Memory B cell (primary cell): ENCODE results near the gene CCDC106.

ENCODE experiments used
- ATAC-seq: fragments of 150-1000 bp; cut with Tn5 transposase; 2 replicates; pipeline ENCODE4 v1.10.0; 2021; ENCODE audit warnings: low read depth, mild to moderate bottlenecking, moderate library complexity
- DNase-seq, 2 donors: peaks; one replicate each; pipeline ENCODE4 v3.0.0; 2022; ENCODE audit warnings: low spot score in 2 of 2
- H3K27ac Mint-ChIP-seq: one replicate; pipeline ENCODE4 v1.8.0; 2022; ENCODE audit warnings: mild to moderate bottlenecking, moderate library complexity, mixed read lengths
- H3K27me3 Mint-ChIP-seq: one replicate; pipeline ENCODE4 v1.8.0; 2022; ENCODE audit warnings: mixed read lengths
- H3K36me3 Mint-ChIP-seq: one replicate; pipeline ENCODE4 v1.8.0; 2022; ENCODE audit warnings: mild to moderate bottlenecking, mixed read lengths
- H3K4me1 Mint-ChIP-seq: one replicate; pipeline ENCODE4 v1.8.0; 2022; ENCODE audit warnings: mixed read lengths
- H3K4me3 Mint-ChIP-seq: one replicate; pipeline ENCODE4 v1.8.0; 2022; ENCODE audit warnings: mild to moderate bottlenecking, moderate library complexity, mixed read lengths
- H3K9me3 Mint-ChIP-seq: one replicate; pipeline ENCODE4 v1.8.0; 2022; ENCODE audit warnings: mixed read lengths

CCDC106 gene

GRCh38 chr19:55689411-55690108 is 41.5 kb downstream of the CCDC106 start:
- peaks cover 23% of the 10 kb centered on the region for H3K4me1 Mint-ChIP-seq
- ATAC-seq (no peak), DNase-seq (no peak)
- peak overlapping the region; percentile 95 for H3K27ac Mint-ChIP-seq
- no peaks in the 10 kb centered on the region for H3K9me3 Mint-ChIP-seq
- H3K36me3 Mint-ChIP-seq, result peaks cover 31% of the 10 kb centered on the region
- no peaks in the 10 kb centered on the region for H3K27me3 Mint-ChIP-seq
- H3K4me3 Mint-ChIP-seq, result no peak overlapping the region

- no peak for DNase-seq
- ATAC-seq, result no peak
- Mint-ChIP-seq H3K4me3 (no peak overlapping the region), H3K27me3 (no peaks in the 10 kb centered on the region), H3K4me1 (peaks cover 22% of the 10 kb centered on the region), H3K27ac (no peak overlapping the region), H3K9me3 (no peaks in the 10 kb centered on the region), H3K36me3 (peaks cover 35% of the 10 kb centered on the region)
These were observed 42.2 kb downstream of the CCDC106 start for GRCh38 chr19:55690109-55690768.

GRCh38 chr19:55690769-55691545 is 42.9 kb downstream of the CCDC106 start:
- Mint-ChIP-seq H3K4me1 (peaks cover 18% of the 10 kb centered on the region), H3K4me3 (no peak overlapping the region), H3K27me3 (no peaks in the 10 kb centered on the region), H3K27ac (no peak overlapping the region), H3K36me3 (peaks cover 35% of the 10 kb centered on the region), H3K9me3 (no peaks in the 10 kb centered on the region)
- DNase-seq, result no peak
- ATAC-seq, result no peak

- no peak overlapping the region for H3K27ac Mint-ChIP-seq
- no peak for DNase-seq
- no peak for ATAC-seq
- H3K36me3 Mint-ChIP-seq, result peaks cover 33% of the 10 kb centered on the region
- H3K4me3 Mint-ChIP-seq, result no peak overlapping the region
- H3K4me1 Mint-ChIP-seq, result peaks cover 12% of the 10 kb centered on the region
- H3K9me3 Mint-ChIP-seq, result no peaks in the 10 kb centered on the region
- no peaks in the 10 kb centered on the region for H3K27me3 Mint-ChIP-seq
These were observed 43.8 kb downstream of the CCDC106 start for GRCh38 chr19:55691561-55692481.

GRCh38 chr19:55692681-55693081 is 44.7 kb downstream of the CCDC106 start:
- DNase-seq, result no peak
- no peaks in the 10 kb centered on the region for H3K9me3 Mint-ChIP-seq
- no peak for ATAC-seq
- peaks cover 35% of the 10 kb centered on the region for H3K36me3 Mint-ChIP-seq
- H3K27ac Mint-ChIP-seq, result no peak overlapping the region
- H3K27me3 Mint-ChIP-seq, result no peaks in the 10 kb centered on the region
- no peak overlapping the region for H3K4me3 Mint-ChIP-seq
- peaks cover 12% of the 10 kb centered on the region for H3K4me1 Mint-ChIP-seq

- no peaks in the 10 kb centered on the region for H3K9me3 Mint-ChIP-seq
- peaks cover 6% of the 10 kb centered on the region for H3K4me1 Mint-ChIP-seq
- H3K27me3 Mint-ChIP-seq, result no peaks in the 10 kb centered on the region
- no peak overlapping the region for H3K4me3 Mint-ChIP-seq
- ATAC-seq (no peak), DNase-seq (no peak)
- peaks cover 37% of the 10 kb centered on the region for H3K36me3 Mint-ChIP-seq
- H3K27ac Mint-ChIP-seq, result no peak overlapping the region
These were observed 45.4 kb downstream of the CCDC106 start for GRCh38 chr19:55693336-55693974.

GRCh38 chr19:55694241-55694655 is 46.2 kb downstream of the CCDC106 start:
- Mint-ChIP-seq H3K4me1 (no peaks in the 10 kb centered on the region), H3K27ac (no peak overlapping the region), H3K27me3 (no peaks in the 10 kb centered on the region), H3K4me3 (no peak overlapping the region), H3K9me3 (no peaks in the 10 kb centered on the region), H3K36me3 (peaks cover 33% of the 10 kb centered on the region)
- ATAC-seq (no peak), DNase-seq (no peak)

- Mint-ChIP-seq H3K4me1 (no peaks in the 10 kb centered on the region), H3K36me3 (peaks cover 28% of the 10 kb centered on the region), H3K9me3 (no peaks in the 10 kb centered on the region), H3K27me3 (no peaks in the 10 kb centered on the region), H3K27ac (no peak overlapping the region), H3K4me3 (no peak overlapping the region)
- DNase-seq, result no peak
- no peak for ATAC-seq
These were observed 46.9 kb downstream of the CCDC106 start for GRCh38 chr19:55694656-55695491.

GRCh38 chr19:55695511-55696290 is 47.7 kb downstream of the CCDC106 start:
- Mint-ChIP-seq H3K9me3 (no peaks in the 10 kb centered on the region), H3K36me3 (peaks cover 30% of the 10 kb centered on the region), H3K4me3 (no peak overlapping the region), H3K4me1 (peaks cover 2% of the 10 kb centered on the region), H3K27me3 (no peaks in the 10 kb centered on the region), H3K27ac (no peak overlapping the region)
- ATAC-seq, result no peak
- no peak for DNase-seq

- DNase-seq (no peak), ATAC-seq (no peak)
- Mint-ChIP-seq H3K27ac (no peak overlapping the region), H3K9me3 (no peaks in the 10 kb centered on the region), H3K36me3 (peaks cover 27% of the 10 kb centered on the region), H3K27me3 (no peaks in the 10 kb centered on the region), H3K4me3 (no peak overlapping the region), H3K4me1 (peaks cover 2% of the 10 kb centered on the region)
These were observed 48.5 kb downstream of the CCDC106 start for GRCh38 chr19:55696301-55697068.

GRCh38 chr19:55697069-55697440 is 49.0 kb downstream of the CCDC106 start:
- H3K4me3 Mint-ChIP-seq, result no peak overlapping the region
- no peaks in the 10 kb centered on the region for H3K27me3 Mint-ChIP-seq
- no peak overlapping the region for H3K27ac Mint-ChIP-seq
- ATAC-seq (no peak), DNase-seq (no peak)
- peaks cover 2% of the 10 kb centered on the region for H3K4me1 Mint-ChIP-seq
- no peaks in the 10 kb centered on the region for H3K9me3 Mint-ChIP-seq
- H3K36me3 Mint-ChIP-seq, result peaks cover 27% of the 10 kb centered on the region
